GM21786 (cell line): ENCODE results near the gene MCC.

Source experiments
- ATAC-seq: cut with Tn5 transposase; IDR thresholded peaks from one replicate; pipeline ENCODE4 v1.9.1; 2021; ENCODE audit not compliant: unreplicated experiment

The MCC gene

DNA sequence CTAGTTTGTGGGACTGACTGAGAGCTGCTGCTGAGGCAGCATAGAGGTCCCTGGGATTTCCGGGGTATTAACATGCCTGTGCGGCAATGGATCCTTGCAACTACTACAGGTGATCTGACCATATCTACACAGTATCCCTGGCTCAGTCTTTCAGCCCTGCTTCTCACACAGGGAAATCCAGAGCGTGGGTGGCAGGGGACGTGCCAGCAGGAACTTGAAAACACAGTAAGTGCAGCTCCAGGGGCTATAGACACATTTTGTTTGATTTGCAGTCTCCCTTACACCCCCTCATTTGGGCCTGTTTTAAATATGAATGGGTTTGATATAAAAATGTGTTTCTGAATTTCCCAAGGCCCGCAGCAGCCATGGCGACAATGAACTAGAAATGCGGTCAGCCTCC, 302.2 kb downstream of the MCC start:
- no peak for ATAC-seq

DNA sequence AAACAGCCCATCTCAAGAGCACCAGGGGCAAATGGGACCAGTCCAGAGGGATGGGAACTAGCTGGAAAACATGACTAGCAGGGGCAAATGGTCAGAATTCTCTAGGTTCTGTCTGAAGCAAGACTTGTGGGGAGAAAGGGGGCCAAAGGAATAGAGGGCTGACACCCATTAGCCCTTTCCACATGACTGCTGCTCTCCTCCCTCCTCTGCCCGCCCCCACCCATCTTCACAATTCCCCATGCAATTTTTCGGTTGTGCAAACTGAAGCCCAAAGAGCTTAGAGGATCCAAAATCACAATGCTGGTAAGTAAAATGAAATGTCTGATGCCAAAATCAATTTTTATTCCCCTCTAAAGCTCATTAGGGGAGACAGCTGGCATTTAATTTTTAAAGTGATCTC, 304.6 kb downstream of the MCC start:
- ATAC-seq = no peak

DNA sequence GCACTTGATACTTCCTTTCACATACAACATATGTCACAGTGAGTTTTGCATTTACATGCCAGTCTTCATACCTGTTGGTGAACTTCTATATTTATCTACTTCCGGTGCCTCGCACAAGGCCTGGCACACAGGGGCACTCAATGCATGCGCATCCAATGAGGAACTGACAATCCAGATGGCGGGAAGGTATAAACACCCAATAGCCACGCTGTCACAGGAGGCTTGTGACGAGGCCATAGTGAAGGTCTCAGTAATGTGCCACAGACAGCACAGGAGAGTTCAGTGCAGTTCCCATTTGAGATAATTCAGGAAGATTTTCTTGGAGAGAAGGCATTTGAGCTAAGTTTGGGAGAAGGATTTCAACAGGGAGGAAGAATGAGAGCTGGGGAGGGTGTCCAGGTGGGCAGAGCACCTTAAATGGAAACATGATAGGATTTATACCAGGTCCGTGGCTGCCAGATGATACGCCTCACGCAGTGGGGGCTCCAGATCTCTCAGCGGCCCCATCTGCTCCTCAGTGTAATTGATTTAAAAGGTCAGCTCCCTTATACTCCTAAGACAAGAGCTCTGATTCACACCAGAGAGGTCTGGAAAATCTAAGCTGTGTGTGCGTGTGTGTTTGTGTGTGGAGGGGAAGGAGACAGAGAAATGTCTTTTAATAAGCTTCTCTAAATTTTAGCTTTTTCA, 305.5 kb downstream of the MCC start:
- no peak for ATAC-seq

DNA sequence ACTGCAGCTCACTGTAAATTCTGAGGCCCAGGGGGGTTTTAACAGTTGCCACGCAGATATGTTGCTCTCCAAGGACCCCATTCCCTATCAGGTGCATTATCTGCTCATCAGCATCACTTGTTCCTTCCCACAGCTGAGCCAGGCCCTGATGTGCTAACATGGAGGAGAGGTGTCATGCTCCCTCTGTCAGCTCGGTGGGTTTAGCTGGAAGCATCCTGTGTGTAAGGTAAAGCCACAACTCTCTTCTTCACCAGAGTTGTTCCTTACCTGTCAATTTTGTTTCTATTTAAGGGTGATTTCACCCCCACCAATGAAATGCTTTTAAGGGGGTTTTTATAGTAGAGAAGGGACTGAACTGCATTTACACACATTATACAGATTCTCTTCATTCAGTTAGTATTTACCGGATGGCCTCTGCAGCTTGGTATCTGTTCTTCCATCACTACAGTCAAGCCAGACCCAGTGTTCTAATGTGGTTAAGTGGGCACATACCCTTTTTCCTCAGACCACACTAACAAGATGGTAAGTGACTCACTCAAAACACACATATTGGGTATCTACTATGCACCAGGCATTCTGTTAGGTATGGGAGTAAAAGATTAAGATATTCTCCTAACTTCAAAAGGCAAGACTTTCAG, 306.3 kb downstream of the MCC start:
- ATAC-seq = no peak

DNA sequence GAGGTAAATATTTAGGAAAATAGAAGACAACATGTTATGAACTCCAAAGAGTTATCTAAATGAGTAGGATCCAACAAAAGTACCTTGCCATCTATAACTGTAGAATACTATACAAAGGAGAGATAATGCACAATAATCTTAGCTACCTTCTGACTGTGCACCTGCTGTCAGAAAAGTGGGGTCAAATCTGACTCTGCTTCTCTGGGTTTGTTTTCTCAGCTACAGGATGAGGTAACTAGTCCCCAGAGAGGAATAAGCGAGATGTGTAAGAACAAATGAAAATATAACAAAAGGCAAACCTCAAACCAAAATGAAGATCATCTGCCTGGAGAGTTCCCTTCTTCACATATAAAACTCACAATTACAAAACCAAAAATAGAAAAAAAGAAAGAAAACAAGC, 306.8 kb downstream of the MCC start:
- no peak for ATAC-seq

DNA sequence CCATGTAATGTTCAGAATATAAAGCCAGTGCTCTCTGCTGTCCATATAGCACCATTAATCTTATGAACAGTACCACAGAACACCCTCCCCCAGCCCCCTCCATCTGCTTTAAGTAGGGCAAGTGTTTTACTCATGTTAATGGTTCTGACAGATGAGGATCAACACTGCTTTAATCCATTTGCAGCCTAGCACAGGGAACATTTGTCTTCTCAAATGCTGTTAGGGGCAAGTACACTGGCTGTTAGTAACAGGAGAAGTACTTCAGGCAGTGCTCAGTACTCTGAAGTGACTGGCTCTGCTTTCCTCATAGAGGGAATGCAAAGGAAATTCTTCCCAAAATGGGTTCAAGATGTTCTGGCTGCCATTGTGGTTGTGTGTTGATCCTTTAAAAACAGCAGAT, 309.1 kb downstream of the MCC start:
- no peak for ATAC-seq

DNA sequence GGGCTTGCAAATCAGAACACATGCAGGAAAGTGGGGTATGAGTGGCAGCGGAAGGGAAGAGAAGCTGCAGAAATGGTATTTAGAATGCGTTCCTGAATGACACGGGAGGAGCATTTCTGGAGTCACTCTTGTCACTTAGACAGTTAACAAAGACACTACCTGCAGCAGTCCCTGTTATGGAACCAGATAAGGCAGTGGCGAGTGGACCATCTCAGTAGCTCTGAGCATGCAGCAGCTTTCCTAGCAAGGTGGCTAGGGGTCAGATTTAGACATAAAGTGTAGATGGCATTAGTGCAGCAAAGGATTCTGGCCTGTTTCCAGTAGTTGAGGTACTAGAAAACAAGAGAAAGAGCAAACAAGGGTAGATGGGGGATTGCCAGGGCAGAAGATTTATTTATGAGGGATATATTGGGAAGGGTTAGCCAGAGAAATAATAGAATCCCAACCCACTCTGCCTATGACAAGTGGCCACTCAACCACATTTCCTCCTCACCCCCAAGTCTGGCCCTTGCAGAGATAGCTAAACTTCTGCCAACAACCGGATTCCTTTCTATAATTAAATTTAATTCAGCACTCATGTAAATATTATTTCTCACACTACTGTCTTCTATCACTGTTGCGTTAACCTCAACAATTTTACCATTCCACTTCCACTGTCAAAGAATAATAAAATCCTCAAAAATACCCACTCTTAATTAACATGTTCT, 310.0 kb downstream of the MCC start:
- ATAC-seq = no peak

DNA sequence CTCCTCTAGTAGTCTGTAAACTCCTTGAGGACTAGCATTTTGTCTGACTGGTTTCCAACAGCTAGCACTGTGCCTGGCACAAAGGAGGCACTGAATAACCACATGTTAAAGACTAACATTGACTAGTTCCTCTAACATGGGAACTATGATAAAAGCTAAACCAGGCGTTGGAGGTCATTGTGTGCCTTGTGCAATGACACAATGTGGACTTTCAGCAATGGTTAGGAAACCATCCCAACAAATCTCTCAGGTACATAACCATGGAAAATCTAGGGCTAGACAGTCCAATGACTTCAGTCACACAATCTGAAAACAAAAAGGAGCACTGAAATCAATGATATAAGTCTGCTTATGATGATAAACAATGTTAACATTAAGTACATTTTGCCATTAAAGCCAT, 311.0 kb downstream of the MCC start:
- no peak for ATAC-seq

DNA sequence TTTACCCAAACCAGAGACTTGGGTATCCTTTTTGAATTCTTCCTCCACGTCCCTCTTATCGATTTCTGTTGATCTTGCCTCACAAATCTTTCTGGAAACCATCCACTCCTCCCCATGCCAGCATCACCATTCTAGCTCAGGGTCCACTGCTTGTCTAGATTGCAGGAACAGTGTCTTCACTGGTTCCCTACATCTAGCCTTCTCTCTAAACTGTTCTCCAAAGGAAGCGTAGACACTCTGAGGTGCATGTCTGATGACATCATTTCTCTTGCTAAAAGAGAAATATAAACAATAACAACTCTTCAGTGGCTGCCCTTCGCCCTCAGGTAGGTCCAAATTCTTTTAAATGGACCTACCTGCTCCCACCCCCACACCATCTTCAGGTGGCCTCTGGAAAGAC, 311.5 kb downstream of the MCC start:
- ATAC-seq = no peak

DNA sequence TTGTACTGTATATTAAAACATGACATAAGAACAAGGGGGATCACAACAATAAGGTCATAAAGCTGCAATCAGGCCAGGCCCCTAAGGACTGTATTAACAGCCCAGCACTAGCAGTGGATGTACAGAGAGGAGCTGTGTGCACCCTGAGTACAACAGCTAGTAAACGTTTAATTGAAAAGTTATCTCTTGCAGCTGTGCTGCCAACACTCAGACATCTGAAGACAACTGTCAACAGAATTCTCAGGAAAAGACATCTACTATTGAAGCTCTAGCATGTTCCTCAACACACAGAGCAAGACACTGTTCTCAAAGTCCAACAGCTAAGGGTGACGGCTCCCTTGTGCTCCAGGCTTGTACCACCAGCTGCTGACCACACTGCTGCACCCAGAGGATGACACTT, 312.1 kb downstream of the MCC start:
- ATAC-seq = no peak

DNA sequence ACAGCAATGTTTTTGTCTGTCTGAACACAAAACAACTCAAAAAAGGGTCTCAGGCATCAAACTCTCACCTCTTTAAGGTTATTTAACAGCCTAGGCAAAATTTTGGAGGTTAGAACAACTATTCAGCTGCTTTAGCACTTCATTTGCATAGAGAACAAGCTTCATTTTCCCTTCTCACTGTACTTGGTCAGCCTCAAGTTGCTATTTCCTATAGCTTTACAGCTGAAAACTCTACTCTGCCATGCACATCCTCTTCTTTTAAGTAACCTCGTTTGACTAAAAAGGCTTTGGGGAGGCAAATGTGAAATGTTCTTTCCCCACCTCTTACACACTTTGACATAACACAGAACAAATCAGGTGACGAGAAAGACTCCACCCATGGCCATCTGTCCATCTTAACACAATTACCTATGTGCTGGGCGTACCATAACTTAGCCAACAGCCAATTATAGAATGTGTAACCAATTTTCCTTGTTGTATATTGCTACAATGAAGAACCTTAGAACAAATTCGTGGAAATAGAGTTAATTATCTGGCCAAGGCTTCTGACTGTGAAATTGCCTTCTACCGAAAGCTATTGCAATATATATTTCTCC, 315.9 kb downstream of the MCC start:
- ATAC-seq = peak; percentile 46

DNA sequence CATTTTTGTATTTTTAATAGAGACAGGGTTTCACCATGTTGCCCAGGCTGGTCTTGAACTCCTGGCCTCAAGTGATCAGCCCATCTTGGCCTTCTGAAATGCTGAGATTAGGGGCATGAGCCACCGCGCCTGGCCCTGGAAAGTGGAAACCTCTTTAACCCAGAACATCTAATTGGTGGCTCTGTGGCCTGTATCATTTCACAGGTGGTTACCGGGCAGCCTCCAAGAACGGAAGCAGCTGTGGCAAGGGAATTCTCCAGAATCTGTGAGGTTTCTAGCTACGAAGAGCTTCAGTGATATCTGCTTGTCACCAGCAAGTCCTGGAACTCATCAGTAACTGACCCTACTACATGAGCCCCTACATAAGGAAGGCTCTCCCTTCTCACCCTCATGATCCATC, 316.7 kb downstream of the MCC start:
- no peak for ATAC-seq

DNA sequence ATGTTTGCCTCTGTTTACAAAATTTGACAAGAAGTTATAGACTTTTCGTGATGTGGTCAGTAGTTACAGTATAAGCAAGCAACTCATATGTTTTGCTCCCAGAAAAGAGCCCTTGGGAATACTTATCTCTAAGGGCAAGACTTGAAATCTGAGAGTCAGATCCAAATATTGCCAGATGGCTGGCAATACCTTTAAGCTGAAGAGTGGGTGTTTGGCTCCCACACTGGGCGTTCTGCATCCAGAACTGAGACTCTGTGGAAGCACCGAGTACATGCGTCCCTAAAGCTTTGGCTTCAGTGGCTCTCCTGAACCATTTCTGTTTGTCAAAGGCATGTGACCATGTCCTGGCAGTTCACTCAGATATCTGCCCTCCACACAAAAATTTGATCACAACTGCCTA, 317.5 kb downstream of the MCC start:
- ATAC-seq = no peak

DNA sequence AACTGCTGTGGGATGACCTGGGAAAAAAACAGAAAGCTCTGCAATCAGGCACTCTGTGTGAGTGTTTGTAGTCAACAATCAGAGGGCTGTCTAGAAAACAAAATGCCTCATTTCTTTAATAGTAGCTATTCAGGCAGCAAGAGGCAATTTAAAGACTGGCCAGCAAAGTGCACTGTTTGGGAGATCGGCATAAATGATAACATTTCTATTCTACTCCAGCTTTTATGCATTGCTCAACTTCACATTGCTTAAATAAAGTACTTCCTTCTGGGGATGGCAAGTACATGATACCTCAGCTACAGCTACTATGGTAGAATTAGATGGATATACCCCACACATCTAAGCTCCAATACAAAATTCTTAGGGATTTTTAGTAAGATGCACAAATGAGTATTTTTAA, 318.5 kb downstream of the MCC start:
- ATAC-seq = no peak

DNA sequence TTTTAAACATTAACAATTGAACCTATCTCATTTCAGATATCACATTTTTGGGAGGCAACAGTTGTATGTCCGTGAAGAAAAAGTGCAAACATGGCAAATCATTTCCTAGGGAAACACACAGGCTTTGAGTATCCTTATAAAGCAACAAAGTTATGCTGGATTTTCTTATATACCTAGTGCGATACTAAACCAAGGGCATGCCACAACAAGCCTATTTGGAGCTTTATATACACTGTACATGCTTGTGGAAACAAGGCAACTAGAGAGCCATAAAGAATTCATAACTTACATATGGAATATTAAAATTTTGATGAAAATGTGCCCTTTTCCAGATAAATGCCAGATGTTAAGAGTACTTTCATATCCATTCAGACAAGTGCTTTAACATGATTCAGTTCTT, 320.3 kb downstream of the MCC start:
- ATAC-seq = no peak

DNA sequence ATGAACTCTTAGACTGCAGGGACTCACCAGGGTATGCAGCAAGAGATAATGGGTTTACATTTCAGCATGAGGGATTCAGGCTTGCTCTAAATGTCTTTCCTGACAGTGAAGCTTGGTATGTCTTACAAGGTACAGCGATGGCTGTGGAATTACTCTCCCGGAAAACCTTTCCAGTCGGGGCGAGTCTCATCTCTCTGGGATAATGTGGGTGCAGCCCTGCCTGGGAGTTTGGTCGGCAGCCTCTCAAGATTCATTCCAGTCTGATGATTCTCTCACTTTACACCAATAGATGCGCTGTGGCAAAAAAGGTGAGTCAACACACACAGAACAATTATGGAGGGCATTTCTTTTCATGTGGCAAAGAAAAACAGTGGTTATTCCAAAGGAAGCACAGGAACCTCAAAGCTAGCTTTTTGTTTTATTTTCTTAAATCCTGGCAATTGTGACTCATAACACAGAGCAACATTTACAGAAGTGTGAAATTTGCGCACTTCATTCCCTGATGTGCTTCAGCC, 321.3 kb downstream of the MCC start:
- ATAC-seq = no peak

DNA sequence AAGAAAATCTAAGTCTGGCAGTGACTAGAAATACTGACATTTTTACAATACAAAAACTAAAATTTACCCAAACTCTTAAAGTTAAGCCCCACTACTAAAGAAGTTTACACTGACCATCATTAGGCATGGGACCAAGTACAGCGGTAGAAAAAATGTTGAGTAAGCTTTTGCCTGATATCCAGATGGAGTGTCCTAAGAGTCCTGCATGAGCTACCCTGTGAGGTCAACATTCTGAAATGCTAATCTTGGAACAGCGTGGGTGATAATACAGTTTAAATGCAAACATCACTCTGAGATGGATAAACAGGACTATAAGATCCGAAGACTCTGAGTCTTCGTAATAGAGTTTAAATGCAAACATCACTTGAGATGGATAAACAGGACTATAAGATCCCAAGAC, 322.0 kb downstream of the MCC start:
- ATAC-seq = no peak

DNA sequence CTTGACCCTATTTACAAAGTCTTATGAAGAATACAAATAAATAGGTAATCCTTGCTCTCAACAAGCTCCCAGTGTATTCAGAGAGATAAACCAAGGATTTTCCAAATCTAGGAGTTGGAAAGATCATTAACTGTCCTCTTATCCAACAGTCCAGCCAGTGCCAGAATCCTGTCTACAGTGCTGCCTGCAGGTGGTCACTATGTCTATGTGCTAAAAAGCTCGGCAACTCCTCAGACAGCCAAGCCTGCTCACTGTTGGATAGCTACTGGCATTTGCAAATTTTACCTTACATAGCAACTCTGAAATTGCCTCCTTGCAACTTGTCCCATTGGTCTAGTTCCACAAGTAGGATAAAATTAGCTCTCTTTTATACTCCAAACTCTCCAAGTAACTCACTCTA, 324.2 kb downstream of the MCC start:
- no peak for ATAC-seq

DNA sequence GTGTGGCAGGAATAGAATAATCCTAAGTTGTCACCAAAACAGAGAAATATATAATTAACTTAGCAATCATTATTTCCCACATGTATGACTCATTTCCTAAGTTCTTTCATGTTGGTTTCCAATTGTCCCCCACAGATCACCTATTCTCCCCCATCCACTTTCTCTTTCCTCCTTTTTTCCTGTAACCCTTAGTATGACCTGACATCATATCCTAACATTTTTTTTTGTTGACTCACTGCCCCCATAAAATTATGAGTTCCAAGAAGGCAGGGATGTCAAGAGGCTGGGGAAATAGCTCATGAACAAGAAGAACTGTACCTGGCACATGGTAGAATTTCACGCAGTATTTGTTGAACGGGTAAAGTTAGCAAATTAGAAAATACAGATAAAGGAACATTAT, 324.9 kb downstream of the MCC start:
- no peak for ATAC-seq

DNA sequence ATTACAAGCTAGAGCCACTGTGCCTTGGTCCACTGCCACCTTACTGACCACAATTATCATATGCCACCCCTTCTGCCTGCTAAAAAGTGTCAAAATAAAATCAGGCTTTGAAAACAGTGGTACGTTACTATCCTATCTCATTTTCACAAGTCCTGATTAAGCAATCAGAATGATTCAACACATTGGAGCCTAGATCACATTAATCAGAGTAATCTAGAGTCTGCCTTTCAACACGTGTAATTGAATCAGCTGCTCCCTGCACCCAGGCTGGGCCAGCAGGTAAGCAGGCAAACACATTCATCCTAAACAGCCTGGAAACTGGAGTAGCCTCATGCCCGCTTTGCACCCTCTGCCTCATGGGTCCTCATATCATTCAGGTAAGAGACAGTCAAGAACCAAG, 325.5 kb downstream of the MCC start:
- ATAC-seq = no peak

DNA sequence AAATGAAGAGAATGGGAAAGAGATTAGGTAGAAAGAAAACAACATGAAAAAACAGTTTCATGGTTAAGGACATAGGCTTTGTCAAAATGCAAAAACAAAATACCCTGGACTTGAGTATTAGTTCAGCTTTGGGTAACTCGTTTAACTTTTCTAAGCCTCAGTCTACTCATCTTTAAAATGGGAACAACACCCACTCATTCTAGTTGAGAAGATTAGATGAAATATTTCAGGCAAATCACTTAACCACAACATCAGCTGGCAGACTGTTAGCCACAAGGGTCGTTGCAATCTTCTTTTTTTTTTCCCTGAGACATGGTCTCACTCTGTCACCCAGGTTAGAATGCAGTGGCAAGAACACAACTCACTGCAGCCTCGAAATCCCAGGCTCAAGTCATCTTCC, 326.0 kb downstream of the MCC start:
- ATAC-seq = no peak

DNA sequence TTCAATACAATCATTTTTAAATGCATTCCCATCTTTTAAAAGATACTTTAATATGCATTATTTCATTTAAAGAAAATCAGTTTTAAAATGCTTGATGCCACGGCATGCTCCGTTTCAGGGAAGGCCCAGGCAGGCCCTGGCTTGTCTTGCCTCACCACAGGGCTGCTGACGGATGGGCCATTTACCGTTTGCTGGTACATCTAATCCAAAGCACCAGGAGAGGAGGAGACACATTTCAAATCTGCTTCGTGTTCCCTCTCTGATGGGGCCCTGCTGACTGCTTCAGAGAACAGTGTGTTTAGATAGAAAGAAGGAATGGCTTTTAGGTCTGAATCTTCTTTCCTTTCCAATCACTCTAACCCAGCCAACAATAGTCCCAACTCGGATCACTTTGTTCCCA, 326.4 kb downstream of the MCC start:
- no peak for ATAC-seq
